GM23248 (cell line): ENCODE results near the gene PLA2G4E. TPM values are rescaled to one million over a fixed set of nuclear protein-coding genes. Genes with fewer than 3 reads are reported as not detected.

Experiments
- DNase-seq: peaks from one replicate; pipeline ENCODE4 v3.0.0-alpha.2; 2015
- H2AFZ ChIP-seq: fragments of 200-600 bp; sonication (generic); 2 replicates; pipeline ENCODE4 v1.6.1; 2016; ENCODE audit warnings: antibody characterized with exemption
- H3F3A ChIP-seq: fragments of 200-600 bp; sonication (generic); 2 replicates; pipeline ENCODE4 v1.6.1; 2016; ENCODE audit warnings: mild to moderate bottlenecking, antibody characterized with exemption, mixed run types; ENCODE audit not compliant: insufficient read depth
- H3K27ac ChIP-seq: fragments of 200-600 bp; sonication (generic); 2 replicates; pipeline ENCODE4 v1.5.1; 2016; ENCODE audit warnings: mild to moderate bottlenecking
- H3K27me3 ChIP-seq: fragments of 200-600 bp; sonication (generic); replicated peaks from 2 replicates; pipeline ENCODE4 v1.6.1; 2016; ENCODE audit warnings: mild to moderate bottlenecking; ENCODE audit not compliant: insufficient read depth
- H3K36me3 ChIP-seq: fragments of 200-600 bp; sonication (generic); 2 replicates; pipeline ENCODE4 v1.6.1; 2016; ENCODE audit warnings: low read depth, mild to moderate bottlenecking
- H3K4me1 ChIP-seq: fragments of 200-600 bp; sonication (generic); 2 replicates; pipeline ENCODE4 v1.6.1; 2016; ENCODE audit warnings: mild to moderate bottlenecking; ENCODE audit not compliant: insufficient read depth
- H3K4me2 ChIP-seq: fragments of 200-600 bp; sonication (generic); one replicate; pipeline ENCODE4 v1.6.1; 2016; ENCODE audit warnings: mild to moderate bottlenecking; ENCODE audit not compliant: unreplicated experiment
- H3K4me3 ChIP-seq: fragments of 200-600 bp; sonication (generic); 2 replicates; pipeline ENCODE4 v1.5.1; 2016; ENCODE audit warnings: mild to moderate bottlenecking
- H3K79me2 ChIP-seq: fragments of 200-600 bp; sonication (generic); 2 replicates; pipeline ENCODE4 v1.6.1; 2016; ENCODE audit warnings: mild to moderate bottlenecking; ENCODE audit not compliant: insufficient read depth
- H3K9ac ChIP-seq: fragments of 200-600 bp; sonication (generic); 2 replicates; pipeline ENCODE4 v1.6.1; 2016; ENCODE audit warnings: mild to moderate bottlenecking
- H3K9me2 ChIP-seq: fragments of 200-600 bp; sonication (generic); 2 replicates; pipeline ENCODE4 v1.6.1; 2016; ENCODE audit warnings: mixed run types, mild to moderate bottlenecking, moderate library complexity; ENCODE audit not compliant: insufficient read depth
- H3K9me3 ChIP-seq: fragments of 200-600 bp; sonication (generic); one replicate; pipeline ENCODE4 v1.6.1; 2017; ENCODE audit warnings: low read depth
- H4K20me1 ChIP-seq: fragments of 200-600 bp; sonication (generic); 2 replicates; pipeline ENCODE4 v1.6.0; 2016; ENCODE audit not compliant: insufficient read depth
- EZH2 ChIP-seq: fragments of 200-600 bp; sonication (generic); IDR thresholded peaks from 2 replicates; pipeline ENCODE4 v1.6.1; 2018; ENCODE audit warnings: antibody characterized with exemption, mild to moderate bottlenecking; ENCODE audit not compliant: insufficient read depth, poor library complexity, severe bottlenecking
- EZH2phosphoT487 ChIP-seq: fragments of 200-600 bp; sonication (generic); IDR thresholded peaks from 2 replicates; pipeline ENCODE4 v1.6.1; 2018; ENCODE audit warnings: antibody characterized with exemption, moderate library complexity, mild to moderate bottlenecking, low read depth; ENCODE audit not compliant: insufficient read depth
- WGBS, 2 experiments: methylation state at CpG; one replicate each; pipeline ENCODE4 v1.1.6; 2015 to 2017; ENCODE audit warnings: low lambda C conversion rate in 2 of 2, low coverage in 1 of 2; ENCODE audit errors: missing lambda C conversion rate in 2 of 2; 5-methylcytosine and 5-hydroxymethylcytosine counted together
- in situ Hi-C: fragments of 300-500 bp; cut with MboI; formaldehyde crosslinking; loops from 2 replicates; pipeline ENCODE4 v1.15.0; 2020
- polyA plus RNA-seq: library from polyadenylated mRNA; unstranded; fragments of >200 nt; fragmentation: Nextera tagmentation; extraction: Ambion mirVana; gene quantifications from 2 replicates; pipeline ENCODE4 v1.2.1, GENCODE V29; 2016
- total RNA-seq: library from RNA; depleted of rRNA; stranded (reverse); fragments of >200 nt; shearing (Covaris generic); gene quantifications from 2 replicates; pipeline ENCODE4 v1.2.3, GENCODE V29; 2014

The PLA2G4E gene
- total and polyA plus RNA-seq, 2 experiments from 2014 or later: not detected

DNA sequence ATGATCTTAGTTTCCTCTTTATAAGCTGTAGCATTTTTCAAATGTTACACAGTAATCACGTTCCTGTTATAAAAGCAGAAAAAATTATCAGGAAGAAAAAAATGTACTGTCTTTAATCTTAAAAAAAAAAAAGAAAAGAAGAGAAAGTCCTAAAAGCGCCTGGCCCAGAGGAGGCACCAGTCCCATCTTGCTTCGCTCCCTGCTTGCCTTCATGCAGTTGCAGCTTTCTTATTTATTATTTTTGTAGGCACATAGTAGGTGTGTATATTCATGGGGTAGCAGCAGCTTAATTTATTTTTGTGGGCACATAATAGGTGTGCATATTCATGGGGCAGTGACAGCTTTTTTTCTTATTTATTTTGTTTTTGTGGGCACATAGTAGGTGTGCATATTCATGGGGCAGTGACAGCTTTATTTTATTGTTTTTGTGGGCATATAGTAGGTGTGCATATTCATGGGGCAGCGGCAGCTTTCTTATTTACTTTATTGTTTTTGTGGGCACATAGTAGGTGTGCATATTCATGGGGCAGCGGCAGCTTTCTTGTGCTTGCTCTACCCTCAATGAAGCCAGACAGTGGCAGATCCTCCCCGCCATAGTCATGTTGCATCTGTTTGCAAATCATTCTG lies 43.0 kb downstream of the PLA2G4E start:
- Histone ChIP-seq H3K4me3 (no peak overlapping the region), H3K9me3 (no peaks in the 10 kb centered on the region), H3K79me2 (no peaks in the 10 kb centered on the region), H3K4me2 (no peak overlapping the region), H3K27me3 (no peaks in the 10 kb centered on the region), H3K36me3 (no peaks in the 10 kb centered on the region), H3K9me2 (no peaks in the 10 kb centered on the region), H4K20me1 (no peaks in the 10 kb centered on the region), H2AFZ (no peak overlapping the region), H3K4me1 (no peaks in the 10 kb centered on the region), H3K9ac (no peak overlapping the region), H3K27ac (no peak overlapping the region), H3F3A (no peaks in the 10 kb centered on the region)
- no peak for TF ChIP-seq EZH2phosphoT487
- TF ChIP-seq EZH2: no peak
- no peak for DNase-seq
- 78 to 79% methylated on average over 6 of the region's 6 CpGs for WGBS, 2 experiments
- in situ Hi-C loops: no loop called here

DNA sequence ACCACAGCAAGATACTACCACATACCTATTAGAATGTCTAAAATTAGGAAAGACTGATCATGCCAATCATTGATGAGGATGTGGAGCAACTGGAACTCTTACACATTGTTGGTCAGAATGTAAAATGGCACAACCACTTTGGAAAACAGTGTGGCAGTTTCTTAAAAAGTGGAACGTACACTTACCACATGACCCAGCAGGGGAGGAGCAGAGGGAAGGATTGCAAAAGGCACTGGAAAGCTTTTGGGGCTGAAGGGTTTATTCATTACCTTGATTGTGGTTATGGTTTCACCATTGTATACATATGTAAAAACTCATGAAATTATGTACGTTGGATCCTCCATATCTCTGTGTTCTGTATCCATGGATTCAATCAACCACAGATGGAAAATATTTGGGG lies 45.2 kb downstream of the PLA2G4E start:
- H3K4me3 ChIP-seq: no peak overlapping the region
- DNase-seq: no peak
- WGBS, 2 experiments: 9 to 14% methylated on average over 2 of the region's 2 CpGs
- no peaks in the 10 kb centered on the region for H3K9me3 ChIP-seq
- H3F3A ChIP-seq: peaks cover 6% of the 10 kb centered on the region
- no peaks in the 10 kb centered on the region for H3K36me3 ChIP-seq
- no peaks in the 10 kb centered on the region for H4K20me1 ChIP-seq
- TF ChIP-seq EZH2 (no peak), EZH2phosphoT487 (no peak)
- peaks cover 6% of the 10 kb centered on the region; the same call in 1 of the 2 replicates for H3K4me1 ChIP-seq
- H3K9me2 ChIP-seq: no peaks in the 10 kb centered on the region
- no peak overlapping the region for H3K9ac ChIP-seq
- H3K79me2 ChIP-seq: peaks cover 15% of the 10 kb centered on the region
- no peak overlapping the region for H3K4me2 ChIP-seq
- H3K27me3 ChIP-seq: no peaks in the 10 kb centered on the region
- no peak overlapping the region for H3K27ac ChIP-seq
- in situ Hi-C loops: no loop called here
- H2AFZ ChIP-seq: no peak overlapping the region

DNA sequence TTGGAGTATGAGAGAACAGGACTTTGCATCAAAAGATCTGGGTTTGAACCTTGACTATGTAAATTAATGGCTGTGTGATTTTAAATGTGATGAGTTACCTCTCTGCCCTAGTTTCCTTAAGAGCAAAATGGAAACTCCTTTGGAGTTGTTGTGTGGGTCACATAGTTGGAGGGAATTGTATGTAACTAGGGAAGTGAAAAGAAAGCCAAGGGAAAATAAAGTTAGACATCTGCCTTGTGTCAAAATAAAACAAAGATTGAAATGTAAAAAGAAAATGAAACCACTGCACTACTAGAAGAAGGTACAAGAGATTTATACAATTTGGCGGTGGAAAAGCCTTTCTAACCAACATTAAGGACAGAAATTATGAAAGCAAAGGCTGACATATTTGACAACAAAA lies 46.8 kb downstream of the PLA2G4E start:
- Histone ChIP-seq H3K4me1 (peaks cover 14% of the 10 kb centered on the region; the same call in 1 of the 2 replicates), H3K4me3 (no peak overlapping the region), H2AFZ (no peak overlapping the region), H3K27ac (no peak overlapping the region), H3K9me2 (no peaks in the 10 kb centered on the region), H3K79me2 (peaks cover 31% of the 10 kb centered on the region), H3K9ac (no peak overlapping the region), H3K27me3 (no peaks in the 10 kb centered on the region), H3K4me2 (no peak overlapping the region), H3K9me3 (no peaks in the 10 kb centered on the region), H3F3A (peaks cover 14% of the 10 kb centered on the region), H4K20me1 (no peaks in the 10 kb centered on the region), H3K36me3 (no peaks in the 10 kb centered on the region)
- in situ Hi-C loops: no loop called here
- TF ChIP-seq EZH2: no peak
- TF ChIP-seq EZH2phosphoT487: no peak
- DNase-seq: no peak
- 93 to 100% methylated on average over 1 of the region's 1 CpG for WGBS, 2 experiments

DNA sequence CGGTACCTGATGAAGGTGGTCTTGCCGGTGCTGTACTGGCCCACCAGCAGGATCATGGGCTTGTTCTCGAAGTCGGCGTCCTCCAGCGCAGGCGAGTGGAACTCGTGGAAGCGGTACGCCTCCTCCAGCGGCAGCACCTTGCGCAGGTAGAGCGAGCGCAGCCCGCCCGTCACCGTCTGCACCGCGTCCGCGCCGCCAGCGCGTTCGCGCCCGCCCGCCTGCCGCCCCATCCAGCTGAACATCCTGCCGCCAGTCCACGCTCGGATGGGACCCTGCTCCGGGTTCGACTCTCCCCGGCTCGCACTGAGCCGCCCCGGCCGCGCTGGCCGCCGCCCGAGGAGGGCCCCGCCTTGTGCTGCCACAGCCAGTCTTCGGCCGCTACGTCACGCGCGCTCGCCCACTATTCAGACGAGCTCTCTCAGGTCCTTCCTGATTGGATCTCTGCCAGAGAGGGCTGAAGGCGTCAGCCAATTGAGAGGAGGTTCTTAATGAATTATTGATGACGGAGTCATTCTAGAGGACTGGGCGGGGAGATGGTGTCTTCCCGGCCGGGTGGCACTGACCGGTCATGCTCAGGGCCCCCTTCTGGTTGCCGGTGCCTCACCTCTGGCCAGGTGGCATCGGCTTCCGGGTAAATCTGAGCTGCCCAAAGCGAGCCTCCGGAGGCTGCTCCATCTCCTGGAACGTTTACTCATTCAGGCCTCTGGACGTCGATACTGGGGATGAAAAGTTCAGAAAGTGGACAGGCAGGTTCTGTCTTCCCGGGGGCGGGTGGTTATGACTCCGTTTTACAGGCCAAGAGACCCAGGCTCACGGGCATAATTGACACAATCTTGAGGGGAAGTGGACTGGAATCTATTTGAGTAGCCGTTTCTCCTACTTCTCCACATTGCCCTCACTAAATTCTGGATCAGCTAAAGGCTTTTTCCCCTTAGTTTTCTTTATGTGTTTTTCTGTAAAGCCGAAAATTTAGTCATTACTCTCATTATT lies 48.3 kb downstream of the PLA2G4E start, which contains the start of gene EHD4:
EHD4 (minus strand) TSS at position 305 of the 990 bp plus-strand sequence; CDS start at position 242, 63 bp downstream.
- Histone ChIP-seq H3K9me2 (no peaks in the 10 kb centered on the region), H3K79me2 (peaks cover 46% of the 10 kb centered on the region), H4K20me1 (no peaks in the 10 kb centered on the region), H3K4me3 (peak within 1 kb of the TSS; percentile 90), H3K4me1 (peaks cover 25% of the 10 kb centered on the region), H3K36me3 (no peaks in the 10 kb centered on the region), H3K4me2 (peak within 1 kb of the TSS; percentile 85), H3K27me3 (no peaks in the 10 kb centered on the region), H3F3A (peaks cover 29% of the 10 kb centered on the region), H2AFZ (peak within 1 kb of the TSS; percentile 91), H3K9me3 (no peaks in the 10 kb centered on the region), H3K9ac (peak within 1 kb of the TSS; percentile 85), H3K27ac (peak within 1 kb of the TSS; percentile 40)
- WGBS, 2 experiments: 5 to 6% methylated on average over 55 to 58 of the region's 72 CpGs
- in situ Hi-C loops: no loop called here
- TF ChIP-seq EZH2phosphoT487 (no peak), EZH2 (no peak)
- peak; percentile 99 for DNase-seq
